ENCODE data around the gene MAEA. TPM values are rescaled to one million over a fixed set of nuclear protein-coding genes. Genes with fewer than 3 reads are reported as not detected.

Gene MAEA
- polyA plus RNA-seq, 2 of the 4 experiments (the other 2 are of a cell fraction), result 46.1 to 58.4 TPM

DNA sequence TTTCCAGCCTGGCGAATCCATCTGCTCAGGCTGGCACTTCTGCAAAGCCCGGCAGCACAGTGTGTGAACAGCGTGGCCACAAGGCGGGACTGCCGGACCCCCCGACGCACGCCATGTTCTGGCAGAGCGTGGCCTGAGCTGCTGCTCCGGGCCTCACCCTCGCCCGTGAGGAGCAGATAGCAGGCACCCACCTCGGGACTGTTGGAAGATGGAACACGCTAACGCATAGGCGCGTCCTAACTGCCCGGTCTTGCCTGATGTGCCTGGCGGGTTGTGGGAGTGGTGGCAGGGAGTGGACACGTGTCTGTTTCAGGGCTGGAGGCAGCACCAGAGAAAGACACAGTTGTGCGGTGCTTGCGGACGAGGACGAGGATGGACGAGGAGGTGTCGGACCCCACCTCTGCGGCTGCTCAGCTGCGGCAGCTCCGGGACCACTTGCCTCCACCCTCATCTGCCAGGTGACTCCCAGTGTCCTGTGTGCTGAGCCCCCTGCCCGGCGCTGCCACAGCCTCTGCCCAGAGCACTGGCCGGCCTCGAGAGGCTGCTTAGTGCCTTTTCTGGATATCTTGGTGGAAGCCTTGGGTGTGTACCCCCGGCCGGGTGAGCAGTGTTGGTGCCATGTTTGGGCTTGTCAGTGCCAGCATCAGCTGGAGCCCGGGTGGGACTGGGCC, 85.5 kb downstream of the MAEA start:
- POLR2A ChIA-PET, result no interaction called here
- FAIRE-seq, result no peak

DNA sequence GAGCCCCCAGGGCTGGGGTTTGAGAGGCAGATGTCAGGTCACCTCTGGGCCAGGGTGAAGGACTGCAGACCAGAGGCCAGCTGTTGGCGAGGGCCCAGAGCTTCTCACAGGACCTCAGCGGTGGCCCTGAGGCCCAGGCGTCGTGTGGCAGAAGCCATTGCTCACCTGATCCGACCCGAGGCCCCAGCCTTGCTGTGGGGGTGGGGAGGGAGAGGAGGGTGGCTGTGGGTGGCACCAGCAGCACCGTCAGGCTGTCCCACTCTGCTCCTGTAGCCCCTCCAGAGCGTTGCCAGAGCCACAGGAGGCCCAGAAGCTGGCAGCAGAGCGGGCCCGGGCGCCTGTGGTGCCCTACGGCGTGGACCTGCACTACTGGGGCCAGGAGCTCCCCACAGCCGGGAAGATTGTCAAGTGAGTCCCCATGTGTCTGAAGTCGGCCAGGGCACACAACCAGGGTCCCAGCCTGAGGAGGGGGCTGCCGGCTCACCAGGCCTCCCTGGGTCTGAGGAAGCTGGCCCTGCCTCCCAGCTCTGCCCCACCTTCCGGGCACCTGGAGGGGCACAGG, 86.2 kb downstream of the MAEA start:
- CTCF ChIA-PET, result interaction anchor here (1.5 to 2.3 kb wide), 2 partner anchors 20 to 138 kb away, joined by 3 to 9 read pairs; no protein-coding TSS in a partner anchor
- no peak for ATAC-seq

More for the DNA sequence above, 85.5 kb downstream of the MAEA start:
- TF ChIP-seq CHD4 (IDR thresholded peaks at IDR 0.05; ENCODE audit: borderline replicate concordance) (no peak), POLR2AphosphoS2 (conservative IDR thresholded peaks at IDR 0.05; ENCODE audit: low read length) (no peak), EHMT2 (IDR thresholded peaks at IDR 0.05; ENCODE audit: low read depth) (no peak), GATA3 (IDR thresholded peaks at IDR 0.05; ENCODE audit: borderline replicate concordance) (no peak), MAX (IDR thresholded peaks at IDR 0.05) (no peak), CHD2 (IDR thresholded peaks at IDR 0.05; ENCODE audit: low read length, partially characterized antibody) (no peak), SMC3 (IDR thresholded peaks at IDR 0.05) (no peak), CEBPB (IDR thresholded peaks at IDR 0.05) (no peak), PHF8 (IDR thresholded peaks at IDR 0.05; ENCODE audit: borderline replicate concordance, low read depth) (no peak), FOSL2 (IDR thresholded peaks at IDR 0.05) (no peak), FOSL2 (CRISPR knock-in tag; IDR thresholded peaks at IDR 0.05) (no peak), FOXS1 (CRISPR knock-in tag; IDR thresholded peaks at IDR 0.05) (no peak), RAD21 (conservative IDR thresholded peaks at IDR 0.05 in 1 of 2, IDR thresholded peaks at IDR 0.05 in 1 of 2) (no peak), ZNF302 (CRISPR knock-in tag; IDR thresholded peaks at IDR 0.05) (no peak), TP53 (CRISPR knock-in tag; IDR thresholded peaks at IDR 0.05) (no peak), HOXB13 (CRISPR knock-in tag; IDR thresholded peaks at IDR 0.05; ENCODE audit: low read depth) (no peak), ELK1 (IDR thresholded peaks at IDR 0.05; ENCODE audit: low read depth, low read length) (no peak), FOSB (CRISPR knock-in tag; IDR thresholded peaks at IDR 0.05) (no peak)
- TF ChIP-seq, protein P1, sequence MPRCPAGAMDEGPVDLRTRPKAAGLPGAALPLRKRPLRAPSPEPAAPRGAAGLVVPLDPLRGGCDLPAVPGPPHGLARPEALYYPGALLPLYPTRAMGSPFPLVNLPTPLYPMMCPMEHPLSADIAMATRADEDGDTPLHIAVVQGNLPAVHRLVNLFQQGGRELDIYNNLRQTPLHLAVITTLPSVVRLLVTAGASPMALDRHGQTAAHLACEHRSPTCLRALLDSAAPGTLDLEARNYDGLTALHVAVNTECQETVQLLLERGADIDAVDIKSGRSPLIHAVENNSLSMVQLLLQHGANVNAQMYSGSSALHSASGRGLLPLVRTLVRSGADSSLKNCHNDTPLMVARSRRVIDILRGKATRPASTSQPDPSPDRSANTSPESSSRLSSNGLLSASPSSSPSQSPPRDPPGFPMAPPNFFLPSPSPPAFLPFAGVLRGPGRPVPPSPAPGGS (IDR thresholded peaks at IDR 0.05), result no peak
- WGBS (ENCODE audit: missing lambda C conversion rate), result 96% methylated on average over 31 of the region's 36 CpGs
- H3K27ac ChIP-seq, result no peak overlapping the region
- no peak overlapping the region for H3K4me3 ChIP-seq
- H3K9me3 ChIP-seq, result no peaks in the 10 kb centered on the region
- DNase-seq (ENCODE audit: low read depth in 1 of 2, low spot score in 1 of 2) (no peak), ATAC-seq (no peak)
- CTCF ChIA-PET, result interaction anchor here (0.9 to 2.3 kb wide), 4 partner anchors 19 to 138 kb away, joined by 3 to 9 read pairs (median 4); no protein-coding TSS in a partner anchor
- H3K4me1 ChIP-seq, result no peaks in the 10 kb centered on the region
- no peak overlapping the region for H3K4me2 ChIP-seq

More for the DNA sequence above, 86.2 kb downstream of the MAEA start:
- H3K4me1 ChIP-seq, result no peaks in the 10 kb centered on the region
- no peak overlapping the region for H3K4me3 ChIP-seq
- FAIRE-seq (no peak), DNase-seq (ENCODE audit: low read depth in 1 of 2, low spot score in 1 of 2) (no peak)
- no peaks in the 10 kb centered on the region for H3K9me3 ChIP-seq
- POLR2A ChIA-PET, result no interaction called here
- no CpG with 5 or more reads among the region's 17 CpGs for WGBS (ENCODE audit: missing lambda C conversion rate)
- H3K4me2 ChIP-seq, result no peak overlapping the region
- TF ChIP-seq ZNF302 (CRISPR knock-in tag; IDR thresholded peaks at IDR 0.05) (no peak), FOSL2 (IDR thresholded peaks at IDR 0.05) (no peak), FOSL2 (CRISPR knock-in tag; IDR thresholded peaks at IDR 0.05) (no peak), SREBF2 (IDR thresholded peaks at IDR 0.05) (no peak), HES2 (IDR thresholded peaks at IDR 0.05) (no peak), MYC (IDR thresholded peaks at IDR 0.05; ENCODE audit: borderline replicate concordance, low read length) (no peak), CBX2 (IDR thresholded peaks at IDR 0.05; ENCODE audit: borderline replicate concordance, low read depth) (no peak), PHF8 (IDR thresholded peaks at IDR 0.05; ENCODE audit: borderline replicate concordance, low read depth) (no peak), POLR2A (IDR thresholded peaks at IDR 0.05; ENCODE audit: low read length) (no peak), RAD21 (conservative IDR thresholded peaks at IDR 0.05 in 1 of 2, IDR thresholded peaks at IDR 0.05 in 1 of 2) (no peak), RCOR1 (IDR thresholded peaks at IDR 0.05; ENCODE audit: low read depth, low read length) (no peak), REST (IDR thresholded peaks at IDR 0.05) (no peak), RNF2 (IDR thresholded peaks at IDR 0.05; ENCODE audit: borderline replicate concordance, low read depth) (no peak), KDM1A (IDR thresholded peaks at IDR 0.05; ENCODE audit: low read depth) (no peak), KDM5A (IDR thresholded peaks at IDR 0.05) (no peak), SMC3 (IDR thresholded peaks at IDR 0.05) (no peak), HDAC2 (IDR thresholded peaks at IDR 0.05) (no peak), TFCP2L1 (CRISPR knock-in tag; IDR thresholded peaks at IDR 0.05) (no peak), EHF (CRISPR knock-in tag; IDR thresholded peaks at IDR 0.05) (no peak), NR3C1 (IDR thresholded peaks at IDR 0.05) (no peak), FOXS1 (CRISPR knock-in tag; IDR thresholded peaks at IDR 0.05) (no peak)
- no peak overlapping the region for H3K27ac ChIP-seq

Measured in A549 (cell line).